ENCODE data around the gene CMIP. TPM values are rescaled to one million over a fixed set of nuclear protein-coding genes. Genes with fewer than 3 reads are reported as not detected.

Gene CMIP
- total RNA-seq, 1 experiment from 2014 or later, result 63.7 TPM

DNA sequence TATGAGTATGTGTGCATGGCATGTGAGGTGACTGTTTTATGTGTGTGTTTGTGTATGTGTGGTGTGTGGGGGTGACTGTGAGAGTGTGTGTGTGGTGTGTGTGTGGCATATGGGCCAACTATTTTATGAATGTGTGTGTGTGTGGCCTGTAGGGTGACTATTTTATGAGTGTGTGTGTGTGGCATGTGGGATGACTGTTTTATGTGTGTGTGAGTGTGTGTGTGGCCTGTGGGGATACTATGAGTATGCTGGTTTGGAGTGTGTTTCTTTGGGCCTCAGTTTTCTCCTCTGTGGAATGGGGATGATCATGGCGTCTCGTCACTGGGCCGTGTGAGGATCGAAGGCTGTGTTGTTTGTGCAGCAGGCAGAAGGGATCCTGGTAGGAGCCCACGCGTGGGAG is 182.4 kb downstream of the CMIP start:
- ATAC-seq (no peak), DNase-seq (ENCODE audit: low spot score) (no peak)
- Mint-ChIP-seq H3K4me3 (no peak overlapping the region), H3K4me1 (peaks cover 23% of the 10 kb centered on the region), H3K9me3 (no peaks in the 10 kb centered on the region), H3K27ac (no peak overlapping the region), H3K27me3 (ENCODE audit: low read depth) (no peaks in the 10 kb centered on the region), H3K36me3 (no peaks in the 10 kb centered on the region; the same call in 1 of the 2 replicates)
- TF ChIP-seq FOXP1 (CRISPR knock-in tag; IDR thresholded peaks at IDR 0.05; ENCODE audit: borderline replicate concordance) (no peak), AR (CRISPR knock-in tag; IDR thresholded peaks at IDR 0.05) (no peak), ELF4 (CRISPR knock-in tag; IDR thresholded peaks at IDR 0.05; ENCODE audit: low read depth) (no peak), FOXK1 (CRISPR knock-in tag; IDR thresholded peaks at IDR 0.05) (no peak)
- POLR2A ChIA-PET, result no interaction called here
- CTCF ChIA-PET, result no interaction called here

- no peaks in the 10 kb centered on the region for H3K9me3 Mint-ChIP-seq
- no peak overlapping the region for H3K27ac Mint-ChIP-seq
- H3K4me1 Mint-ChIP-seq, result peaks cover 31% of the 10 kb centered on the region
- TF ChIP-seq, protein P1, sequence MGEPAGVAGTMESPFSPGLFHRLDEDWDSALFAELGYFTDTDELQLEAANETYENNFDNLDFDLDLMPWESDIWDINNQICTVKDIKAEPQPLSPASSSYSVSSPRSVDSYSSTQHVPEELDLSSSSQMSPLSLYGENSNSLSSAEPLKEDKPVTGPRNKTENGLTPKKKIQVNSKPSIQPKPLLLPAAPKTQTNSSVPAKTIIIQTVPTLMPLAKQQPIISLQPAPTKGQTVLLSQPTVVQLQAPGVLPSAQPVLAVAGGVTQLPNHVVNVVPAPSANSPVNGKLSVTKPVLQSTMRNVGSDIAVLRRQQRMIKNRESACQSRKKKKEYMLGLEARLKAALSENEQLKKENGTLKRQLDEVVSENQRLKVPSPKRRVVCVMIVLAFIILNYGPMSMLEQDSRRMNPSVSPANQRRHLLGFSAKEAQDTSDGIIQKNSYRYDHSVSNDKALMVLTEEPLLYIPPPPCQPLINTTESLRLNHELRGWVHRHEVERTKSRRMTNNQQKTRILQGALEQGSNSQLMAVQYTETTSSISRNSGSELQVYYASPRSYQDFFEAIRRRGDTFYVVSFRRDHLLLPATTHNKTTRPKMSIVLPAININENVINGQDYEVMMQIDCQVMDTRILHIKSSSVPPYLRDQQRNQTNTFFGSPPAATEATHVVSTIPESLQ (CRISPR knock-in tag; IDR thresholded peaks at IDR 0.05), result no peak
- TF ChIP-seq ERG (CRISPR knock-in tag; IDR thresholded peaks at IDR 0.05) (no peak), CREB1 (CRISPR knock-in tag; IDR thresholded peaks at IDR 0.05) (no peak), ZBTB21 (CRISPR knock-in tag; IDR thresholded peaks at IDR 0.05; ENCODE audit: borderline replicate concordance) (no peak), SMAD4 (CRISPR knock-in tag; IDR thresholded peaks at IDR 0.05) (no peak), JUN (CRISPR knock-in tag; IDR thresholded peaks at IDR 0.05) (no peak), AFF4 (CRISPR knock-in tag; IDR thresholded peaks at IDR 0.05; ENCODE audit: borderline replicate concordance) (no peak), CREM (CRISPR knock-in tag; IDR thresholded peaks at IDR 0.05) (no peak), CBFB (CRISPR knock-in tag; IDR thresholded peaks at IDR 0.05; ENCODE audit: low read depth) (no peak), TEAD1 (CRISPR knock-in tag; IDR thresholded peaks at IDR 0.05) (no peak), MXD4 (CRISPR knock-in tag; IDR thresholded peaks at IDR 0.05; ENCODE audit: borderline replicate concordance) (no peak), NFYB (CRISPR knock-in tag; conservative IDR thresholded peaks at IDR 0.05; ENCODE audit: low read depth) (no peak), USF1 (CRISPR knock-in tag; IDR thresholded peaks at IDR 0.05) (no peak)
- TF ChIP-seq, protein P2, sequence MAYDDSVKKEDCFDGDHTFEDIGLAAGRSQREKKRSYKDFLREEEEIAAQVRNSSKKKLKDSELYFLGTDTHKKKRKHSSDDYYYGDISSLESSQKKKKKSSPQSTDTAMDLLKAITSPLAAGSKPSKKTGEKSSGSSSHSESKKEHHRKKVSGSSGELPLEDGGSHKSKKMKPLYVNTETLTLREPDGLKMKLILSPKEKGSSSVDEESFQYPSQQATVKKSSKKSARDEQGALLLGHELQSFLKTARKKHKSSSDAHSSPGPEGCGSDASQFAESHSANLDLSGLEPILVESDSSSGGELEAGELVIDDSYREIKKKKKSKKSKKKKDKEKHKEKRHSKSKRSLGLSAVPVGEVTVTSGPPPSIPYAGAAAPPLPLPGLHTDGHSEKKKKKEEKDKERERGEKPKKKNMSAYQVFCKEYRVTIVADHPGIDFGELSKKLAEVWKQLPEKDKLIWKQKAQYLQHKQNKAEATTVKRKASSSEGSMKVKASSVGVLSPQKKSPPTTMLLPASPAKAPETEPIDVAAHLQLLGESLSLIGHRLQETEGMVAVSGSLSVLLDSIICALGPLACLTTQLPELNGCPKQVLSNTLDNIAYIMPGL (CRISPR knock-in tag; IDR thresholded peaks at IDR 0.05), result no peak
- TF ChIP-seq, protein P3, sequence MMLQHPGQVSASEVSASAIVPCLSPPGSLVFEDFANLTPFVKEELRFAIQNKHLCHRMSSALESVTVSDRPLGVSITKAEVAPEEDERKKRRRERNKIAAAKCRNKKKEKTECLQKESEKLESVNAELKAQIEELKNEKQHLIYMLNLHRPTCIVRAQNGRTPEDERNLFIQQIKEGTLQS (CRISPR knock-in tag; conservative IDR thresholded peaks at IDR 0.05), result no peak
- TF ChIP-seq, protein P4, sequence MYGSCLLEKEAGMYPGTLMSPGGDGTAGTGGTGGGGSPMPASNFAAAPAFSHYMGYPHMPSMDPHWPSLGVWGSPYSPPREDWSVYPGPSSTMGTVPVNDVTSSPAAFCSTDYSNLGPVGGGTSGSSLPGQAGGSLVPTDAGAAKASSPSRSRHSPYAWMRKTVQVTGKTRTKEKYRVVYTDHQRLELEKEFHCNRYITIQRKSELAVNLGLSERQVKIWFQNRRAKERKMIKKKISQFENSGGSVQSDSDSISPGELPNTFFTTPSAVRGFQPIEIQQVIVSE (CRISPR knock-in tag; IDR thresholded peaks at IDR 0.05; ENCODE audit: borderline replicate concordance), result no peak
Observed at GRCh38 chr16:81627729-81628244, 183.2 kb downstream of the CMIP start.

More at GRCh38 chr16:81627729-81628244, 183.2 kb downstream of the CMIP start:
- Mint-ChIP-seq H3K4me3 (no peak overlapping the region), H3K27me3 (ENCODE audit: low read depth) (no peaks in the 10 kb centered on the region), H3K36me3 (no peaks in the 10 kb centered on the region)
- CTCF ChIA-PET, result interaction anchor here (0.8 to 1.1 kb wide), 2 partner anchors 69 to 222 kb away, joined by 3 to 4 read pairs; no protein-coding TSS in a partner anchor
- no peak for DNase-seq (ENCODE audit: low spot score)
- ATAC-seq, result no peak
- POLR2A ChIA-PET, result no interaction called here

All from WTC11 (cell line).